GM18508 (cell line): Measurements from ENCODE around the gene ASPHD1.
A peak's percentile ranks its signal among the peaks of the same experiment; 100 is the strongest.
"Not testable (repeated sequence)": the region's sequence is repeated elsewhere in the genome, so short reads cannot be mapped to it uniquely, and the experiment has no call there.

ENCODE experiments used
- ATAC-seq: cut with Tn5 transposase; IDR thresholded peaks from one replicate; pipeline ENCODE4 v1.9.1; 2021; ENCODE audit warnings: moderate number of reproducible peaks; ENCODE audit not compliant: insufficient read depth, unreplicated experiment

Gene ASPHD1

GRCh38 chr16:29900102-29900887 lies at the start of gene ASPHD1:
Gene ASPHD1, plus strand, starts transcription at chr16:29900488. Its CDS starts 484 bp downstream, at chr16:29900972.
- no peak for ATAC-seq

GRCh38 chr16:29850998-29851397 lies 49.3 kb upstream of the ASPHD1 start:
- no peak for ATAC-seq

- no peak for ATAC-seq
These were observed 47.6 kb upstream of the ASPHD1 start for GRCh38 chr16:29852654-29853053.

GRCh38 chr16:29854520-29855100 lies 45.7 kb upstream of the ASPHD1 start:
- ATAC-seq = no peak

- ATAC-seq = no peak
These were observed 43.0 kb upstream of the ASPHD1 start for GRCh38 chr16:29857133-29857760.

GRCh38 chr16:29858149-29858849 lies 42.0 kb upstream of the ASPHD1 start:
- no peak for ATAC-seq

DNA sequence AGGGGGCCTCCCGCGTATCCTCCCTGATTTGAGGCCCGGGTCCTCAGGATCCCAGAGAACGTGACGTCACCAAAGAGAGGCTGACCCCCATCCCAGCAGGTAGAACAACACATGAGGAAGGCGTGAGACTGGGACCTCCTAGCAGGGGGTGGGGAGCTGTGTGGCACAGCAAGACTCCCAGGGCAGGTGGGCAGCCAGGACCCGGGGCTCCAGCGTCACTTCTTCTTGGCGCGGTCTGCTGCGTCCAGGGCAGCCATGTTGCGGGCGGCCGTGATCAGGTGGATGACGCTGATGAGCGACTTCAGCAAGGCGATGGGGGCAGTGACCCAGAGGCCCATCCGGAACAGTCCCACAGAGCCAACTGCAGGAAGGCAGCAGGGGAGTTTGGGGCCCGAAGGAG lies 41.3 kb upstream of the ASPHD1 start:
- ATAC-seq = no peak

GRCh38 chr16:29860218-29860617 lies 40.1 kb upstream of the ASPHD1 start:
- no peak for ATAC-seq

GRCh38 chr16:29862383-29862883 lies 37.9 kb upstream of the ASPHD1 start:
- ATAC-seq = no peak

GRCh38 chr16:29862884-29863668 lies 37.2 kb upstream of the ASPHD1 start, which contains the start of gene CDIPT:
Gene CDIPT, minus strand, starts transcription at chr16:29863226. Its CDS starts 369 bp downstream, at chr16:29862857.
- ATAC-seq = peak; percentile 77

DNA sequence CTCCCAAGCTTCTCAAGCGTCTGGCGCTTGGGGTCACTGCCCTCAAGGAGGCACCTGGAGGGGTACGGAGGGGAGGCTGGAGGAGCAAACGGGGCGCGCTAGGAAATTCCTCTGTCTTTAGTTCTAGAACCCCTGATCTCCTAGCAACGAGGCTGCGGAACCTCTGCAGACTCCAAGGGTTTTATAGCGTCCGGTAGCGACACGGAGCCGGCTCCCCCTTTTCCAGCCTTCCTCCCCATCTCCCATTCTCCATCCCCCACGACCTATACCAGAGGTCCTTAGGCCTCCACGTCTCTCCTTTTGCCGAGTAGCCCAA lies 36.7 kb upstream of the ASPHD1 start:
- no peak for ATAC-seq

DNA sequence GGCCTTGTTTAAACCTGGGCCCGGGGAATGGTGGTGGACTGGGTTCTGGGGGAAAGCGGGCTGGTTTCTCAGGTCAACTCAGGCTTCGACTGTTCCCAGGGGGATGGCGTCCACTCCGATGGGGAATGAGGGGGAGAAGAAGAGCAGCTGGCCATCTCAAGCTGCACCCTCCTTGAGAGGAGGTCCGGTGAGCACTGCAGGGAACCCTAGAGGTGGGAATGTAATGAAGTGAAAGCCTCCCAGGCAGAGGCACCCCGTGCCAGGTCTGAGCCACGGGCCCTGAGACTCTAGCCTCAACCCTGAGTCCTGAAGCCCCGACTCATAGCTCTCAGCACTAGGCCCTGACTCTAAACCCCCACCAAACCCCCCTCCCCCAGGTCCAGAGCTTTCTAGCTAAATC lies 36.1 kb upstream of the ASPHD1 start:
- ATAC-seq = no peak

- no peak for ATAC-seq
These were observed 31.8 kb upstream of the ASPHD1 start for GRCh38 chr16:29868396-29869009.

- not testable (repeated sequence) for ATAC-seq
These were observed 31.2 kb upstream of the ASPHD1 start for GRCh38 chr16:29869067-29869466.

DNA sequence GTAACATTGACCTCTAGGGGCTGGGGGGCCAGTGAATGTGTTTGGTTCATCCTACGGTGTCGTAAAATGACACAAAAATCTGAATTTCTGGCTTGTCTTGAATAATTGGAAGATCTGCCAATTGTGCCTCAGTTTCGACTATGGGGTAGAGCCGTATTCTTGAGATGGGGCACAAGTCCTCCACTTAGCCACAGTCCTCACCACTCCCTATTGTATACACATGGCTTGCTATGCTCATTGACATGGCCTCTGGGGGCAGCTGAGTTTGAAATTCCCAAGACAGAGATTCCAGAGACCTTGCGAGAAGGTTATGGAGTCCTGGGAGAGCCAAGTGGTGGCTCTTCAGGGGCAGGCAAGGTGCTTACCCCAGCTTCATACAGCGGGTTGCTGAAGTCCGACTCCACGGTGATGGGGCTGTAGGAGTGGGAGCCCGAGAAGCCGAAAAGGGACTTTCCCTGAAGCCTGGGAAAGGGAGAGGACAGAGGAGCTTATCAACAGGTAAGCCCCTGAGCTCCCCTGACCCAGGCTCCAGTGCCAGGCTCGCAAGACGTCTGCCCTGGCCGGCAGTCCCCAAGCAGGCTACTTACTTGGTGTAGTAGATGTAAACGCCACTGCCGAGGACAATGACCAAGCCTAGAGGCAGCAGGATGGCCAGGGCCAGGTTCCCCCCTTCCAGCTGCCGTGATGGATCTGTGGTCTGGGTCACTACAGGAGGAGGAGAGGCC lies 28.3 kb upstream of the ASPHD1 start:
- ATAC-seq = no peak

GRCh38 chr16:29873319-29873718 lies 27.0 kb upstream of the ASPHD1 start:
- no peak for ATAC-seq

- ATAC-seq = no peak
These were observed 25.1 kb upstream of the ASPHD1 start for GRCh38 chr16:29875206-29875605.

- ATAC-seq = no peak
These were observed 24.1 kb upstream of the ASPHD1 start for GRCh38 chr16:29876217-29876593.
